Dendritic cell treated with granulocyte-macrophage colony-stimulating factor and Interleukin-4, amounts not matched to agents 40 ng/mL and 50 ng/mL, for 4 days (primary cell): ENCODE measurements around the gene RPS6KB1.
"Not testable (repeated sequence)": the region's sequence is repeated elsewhere in the genome, so short reads cannot be mapped to it uniquely, and the experiment has no call there.

Experiments
- H3K27ac Mint-ChIP-seq: one replicate; pipeline ENCODE4 v1.8.0; 2022; ENCODE audit warnings: mild to moderate bottlenecking, mixed read lengths
- H3K27me3 Mint-ChIP-seq: one replicate; pipeline ENCODE4 v1.8.0; 2022; ENCODE audit warnings: mild to moderate bottlenecking, mixed read lengths
- H3K36me3 Mint-ChIP-seq: one replicate; pipeline ENCODE4 v1.8.0; 2022; ENCODE audit warnings: low read depth, mixed read lengths
- H3K4me1 Mint-ChIP-seq: one replicate; pipeline ENCODE4 v1.8.0; 2022; ENCODE audit warnings: low read depth, mixed read lengths
- H3K4me3 Mint-ChIP-seq: one replicate; pipeline ENCODE4 v1.8.0; 2022; ENCODE audit warnings: mild to moderate bottlenecking, moderate library complexity, mixed read lengths
- H3K9me3 Mint-ChIP-seq: one replicate; pipeline ENCODE4 v1.8.0; 2022; ENCODE audit warnings: mixed read lengths
- intact Hi-C: fragments of 100-400 bp; cut with micrococcal nuclease; formaldehyde crosslinking; loops from one replicate; pipeline ENCODE4 v1.15.0; 2022

RPS6KB1 gene

DNA sequence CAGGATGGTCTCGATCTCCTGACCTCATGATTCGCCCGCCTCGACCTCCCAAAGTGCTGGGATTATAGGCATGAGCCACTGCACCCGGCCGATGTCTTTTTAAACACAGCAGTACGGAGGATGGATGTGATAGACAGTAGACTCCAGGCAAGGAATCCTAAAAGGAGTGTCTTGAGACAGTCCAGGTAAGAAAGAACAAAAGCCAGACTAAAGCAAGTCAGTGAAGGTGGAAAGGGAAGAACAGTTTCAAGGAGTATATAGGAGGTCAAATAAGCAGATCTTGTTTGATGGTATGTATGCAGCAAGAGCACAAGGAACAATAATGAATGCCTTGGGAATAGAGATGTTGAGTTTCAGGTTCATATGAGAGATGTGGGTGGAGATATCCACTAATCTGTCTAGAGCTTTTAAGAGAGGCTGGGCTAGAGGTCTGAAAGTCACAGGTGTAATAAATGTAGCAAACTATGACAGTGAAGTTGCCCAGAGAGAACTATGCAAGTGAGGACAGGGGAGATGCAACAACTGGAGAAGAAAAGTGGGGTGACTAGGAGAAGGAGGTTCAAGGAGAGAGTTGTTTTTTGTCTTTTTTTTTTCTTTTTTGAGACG lies 4.7 kb upstream of the RPS6KB1 start:
- Mint-ChIP-seq H3K27ac (no peak overlapping the region), H3K27me3 (no peaks in the 10 kb centered on the region), H3K4me1 (peaks cover 17% of the 10 kb centered on the region), H3K36me3 (peaks cover 74% of the 10 kb centered on the region), H3K4me3 (no peak overlapping the region), H3K9me3 (no peaks in the 10 kb centered on the region)
- intact Hi-C loops, result no loop called here

DNA sequence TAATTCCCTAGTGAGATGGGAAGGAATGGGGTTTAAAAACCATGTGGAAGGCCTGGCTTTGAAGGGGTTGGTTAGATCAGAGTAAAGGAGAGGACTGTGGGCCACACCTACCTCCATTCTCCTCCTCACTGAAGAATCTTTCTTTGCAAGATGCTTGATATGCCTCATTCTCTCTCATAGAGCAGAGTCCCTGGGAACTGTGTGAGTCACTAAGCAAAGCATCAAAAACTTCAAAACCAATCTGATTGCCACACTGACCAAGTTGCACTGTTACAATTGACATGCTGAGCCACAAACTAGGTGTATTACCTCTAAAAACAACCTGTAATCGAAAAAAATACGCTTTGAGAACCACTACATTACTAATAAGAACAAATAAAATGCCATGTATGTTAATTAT lies 2.2 kb upstream of the RPS6KB1 start:
- no peaks in the 10 kb centered on the region for H3K27me3 Mint-ChIP-seq
- intact Hi-C loops, result no loop called here
- H3K36me3 Mint-ChIP-seq, result peaks cover 60% of the 10 kb centered on the region
- H3K9me3 Mint-ChIP-seq, result no peaks in the 10 kb centered on the region
- H3K4me3 Mint-ChIP-seq, result no peak overlapping the region
- H3K27ac Mint-ChIP-seq, result no peak overlapping the region
- peaks cover 34% of the 10 kb centered on the region for H3K4me1 Mint-ChIP-seq

GRCh38 chr17:59892251-59892923 lies 534 bp upstream of the RPS6KB1 start:
- no peaks in the 10 kb centered on the region for H3K9me3 Mint-ChIP-seq
- peak overlapping the region; percentile 99 for H3K27ac Mint-ChIP-seq
- H3K4me1 Mint-ChIP-seq, result peaks cover 40% of the 10 kb centered on the region
- H3K4me3 Mint-ChIP-seq, result peak overlapping the region; percentile 100
- intact Hi-C loops, result loop anchor here (1.0 kb wide), 1 partner anchor 185 kb away; the partner anchor contains the start of genes PTRH2 and VMP1
- H3K27me3 Mint-ChIP-seq, result no peaks in the 10 kb centered on the region
- peaks cover 51% of the 10 kb centered on the region for H3K36me3 Mint-ChIP-seq

DNA sequence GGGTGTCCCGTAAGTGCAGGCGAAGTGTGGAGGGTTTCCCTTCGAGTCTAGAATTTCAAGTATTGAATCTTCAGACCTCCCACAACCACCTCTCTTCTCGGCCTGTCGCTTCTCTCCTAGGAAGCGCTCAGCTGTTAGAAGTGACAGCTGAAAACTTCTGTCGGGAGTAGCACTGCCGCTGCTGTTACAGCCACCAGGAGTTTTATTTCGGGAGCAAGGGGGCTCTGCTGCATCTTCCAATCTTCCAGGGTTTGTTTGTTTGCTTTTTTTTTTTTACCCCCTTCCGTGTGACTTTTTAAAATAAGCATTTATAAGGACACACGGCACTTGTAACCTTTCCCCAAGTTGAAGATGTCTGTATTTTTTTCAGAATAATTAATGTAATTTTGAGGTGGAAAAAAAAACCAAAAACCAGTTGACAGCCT lies 767 bp downstream of the RPS6KB1 start:
- Mint-ChIP-seq H3K36me3 (peaks cover 38% of the 10 kb centered on the region), H3K27ac (peak overlapping the region; percentile 99), H3K27me3 (no peaks in the 10 kb centered on the region), H3K4me1 (peaks cover 40% of the 10 kb centered on the region), H3K4me3 (peak overlapping the region; percentile 100), H3K9me3 (no peaks in the 10 kb centered on the region)
- intact Hi-C loops, result no loop called here

- no peak overlapping the region for H3K4me3 Mint-ChIP-seq
- H3K27me3 Mint-ChIP-seq, result no peaks in the 10 kb centered on the region
- intact Hi-C loops, result no loop called here
- H3K27ac Mint-ChIP-seq, result no peak overlapping the region
- no peaks in the 10 kb centered on the region for H3K9me3 Mint-ChIP-seq
- peaks cover 26% of the 10 kb centered on the region for H3K4me1 Mint-ChIP-seq
- H3K36me3 Mint-ChIP-seq, result peaks cover 24% of the 10 kb centered on the region
These were observed 4.2 kb downstream of the RPS6KB1 start for GRCh38 chr17:59897090-59897489.

GRCh38 chr17:59899099-59899498 lies 6.2 kb downstream of the RPS6KB1 start:
- H3K9me3 Mint-ChIP-seq, result no peaks in the 10 kb centered on the region
- peaks cover 18% of the 10 kb centered on the region for H3K36me3 Mint-ChIP-seq
- H3K4me3 Mint-ChIP-seq, result no peak overlapping the region
- intact Hi-C loops, result no loop called here
- H3K4me1 Mint-ChIP-seq, result peaks cover 24% of the 10 kb centered on the region
- H3K27me3 Mint-ChIP-seq, result no peaks in the 10 kb centered on the region
- H3K27ac Mint-ChIP-seq, result no peak overlapping the region

GRCh38 chr17:59901604-59902003 lies 8.7 kb downstream of the RPS6KB1 start:
- Mint-ChIP-seq H3K27me3 (no peaks in the 10 kb centered on the region), H3K4me1 (peaks cover 13% of the 10 kb centered on the region)

DNA sequence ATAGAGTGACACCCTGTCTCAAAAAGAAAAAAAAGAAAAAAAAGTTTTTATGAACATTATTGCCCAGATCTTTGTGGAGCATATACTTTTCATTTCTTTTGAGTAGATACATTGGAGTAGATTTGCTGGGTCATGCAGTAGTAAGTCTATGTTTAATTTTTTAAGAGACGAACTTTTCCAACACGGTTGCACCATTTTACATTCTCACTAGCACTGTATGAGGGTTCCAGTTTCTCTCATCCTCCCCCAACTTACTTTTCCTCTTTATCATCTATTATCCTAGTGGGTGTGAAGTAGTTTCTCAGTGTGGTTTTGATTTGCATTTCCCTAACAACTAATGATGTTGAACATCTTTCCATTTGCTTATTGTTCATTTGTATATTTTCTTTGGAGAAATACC lies 10.5 kb downstream of the RPS6KB1 start:
- peaks cover 12% of the 10 kb centered on the region for H3K4me1 Mint-ChIP-seq
- intact Hi-C loops, result no loop called here
- H3K4me3 Mint-ChIP-seq, result no peak overlapping the region
- H3K27me3 Mint-ChIP-seq, result no peaks in the 10 kb centered on the region
- no peak overlapping the region for H3K27ac Mint-ChIP-seq
- H3K36me3 Mint-ChIP-seq, result peaks cover 20% of the 10 kb centered on the region
- no peaks in the 10 kb centered on the region for H3K9me3 Mint-ChIP-seq

More at GRCh38 chr17:59901604-59902003, 8.7 kb downstream of the RPS6KB1 start:
- Mint-ChIP-seq H3K27ac (no peak overlapping the region), H3K4me3 (no peak overlapping the region), H3K36me3 (peaks cover 12% of the 10 kb centered on the region), H3K9me3 (no peaks in the 10 kb centered on the region)
- intact Hi-C loops, result no loop called here

- intact Hi-C loops, result no loop called here
- Mint-ChIP-seq H3K27me3 (no peaks in the 10 kb centered on the region), H3K36me3 (peaks cover 41% of the 10 kb centered on the region), H3K9me3 (no peaks in the 10 kb centered on the region), H3K4me1 (peaks cover 12% of the 10 kb centered on the region), H3K4me3 (no peak overlapping the region), H3K27ac (no peak overlapping the region)
These were observed 14.5 kb downstream of the RPS6KB1 start for GRCh38 chr17:59907467-59907866.

DNA sequence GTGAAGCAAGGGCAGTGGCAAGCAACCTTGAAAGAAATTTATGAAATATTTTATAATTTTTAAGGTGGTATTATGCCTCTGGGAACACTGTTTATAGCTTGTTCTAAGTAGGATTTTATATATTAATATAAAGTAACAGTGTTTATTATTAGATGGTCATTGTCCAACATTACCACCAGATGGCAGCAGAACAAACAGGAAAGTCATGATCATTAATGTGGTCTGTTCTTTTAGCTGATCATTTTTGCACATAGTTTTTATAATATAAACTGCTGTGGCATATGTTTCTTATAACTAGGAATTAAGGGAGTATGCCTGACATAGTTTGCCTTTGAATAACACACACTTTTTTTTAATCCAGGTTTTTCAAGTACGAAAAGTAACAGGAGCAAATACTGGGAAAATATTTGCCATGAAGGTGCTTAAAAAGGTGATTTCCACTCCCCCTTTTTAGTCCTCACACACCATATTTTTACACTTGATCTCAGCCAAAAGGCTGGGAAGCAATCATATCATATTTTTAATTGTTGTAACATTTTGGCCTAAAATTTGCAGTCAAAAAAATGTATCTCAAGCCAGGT lies 21.4 kb downstream of the RPS6KB1 start:
- intact Hi-C loops, result loop anchor here (10.0 kb wide), 1 partner anchor 120 kb away; no protein-coding TSS in a partner anchor
- Mint-ChIP-seq H3K36me3 (peaks cover 85% of the 10 kb centered on the region), H3K4me1 (no peaks in the 10 kb centered on the region), H3K27me3 (no peaks in the 10 kb centered on the region), H3K9me3 (no peaks in the 10 kb centered on the region), H3K4me3 (no peak overlapping the region), H3K27ac (no peak overlapping the region)

- Mint-ChIP-seq H3K36me3 (peaks cover 89% of the 10 kb centered on the region), H3K4me1 (no peaks in the 10 kb centered on the region)
- intact Hi-C loops, result loop anchor here (10.0 kb wide), 1 partner anchor 118 kb away; no protein-coding TSS in a partner anchor
These were observed 23.5 kb downstream of the RPS6KB1 start for GRCh38 chr17:59916446-59916845.

GRCh38 chr17:59920637-59921036 lies 27.7 kb downstream of the RPS6KB1 start:
- H3K27me3 Mint-ChIP-seq, H3K9me3 Mint-ChIP-seq, H3K4me1 Mint-ChIP-seq, intact Hi-C loops, H3K4me3 Mint-ChIP-seq, H3K27ac Mint-ChIP-seq: not testable (repeated sequence)
- peaks cover 95% of the 10 kb centered on the region for H3K36me3 Mint-ChIP-seq

More at GRCh38 chr17:59916446-59916845, 23.5 kb downstream of the RPS6KB1 start:
- no peaks in the 10 kb centered on the region for H3K9me3 Mint-ChIP-seq
- no peak overlapping the region for H3K4me3 Mint-ChIP-seq
- no peaks in the 10 kb centered on the region for H3K27me3 Mint-ChIP-seq
- no peak overlapping the region for H3K27ac Mint-ChIP-seq

- H3K27me3 Mint-ChIP-seq, H3K4me3 Mint-ChIP-seq, intact Hi-C loops, H3K4me1 Mint-ChIP-seq, H3K27ac Mint-ChIP-seq, H3K9me3 Mint-ChIP-seq: not testable (repeated sequence)
- H3K36me3 Mint-ChIP-seq, result peaks cover 98% of the 10 kb centered on the region
These were observed 37.2 kb downstream of the RPS6KB1 start for GRCh38 chr17:59930121-59930520.

DNA sequence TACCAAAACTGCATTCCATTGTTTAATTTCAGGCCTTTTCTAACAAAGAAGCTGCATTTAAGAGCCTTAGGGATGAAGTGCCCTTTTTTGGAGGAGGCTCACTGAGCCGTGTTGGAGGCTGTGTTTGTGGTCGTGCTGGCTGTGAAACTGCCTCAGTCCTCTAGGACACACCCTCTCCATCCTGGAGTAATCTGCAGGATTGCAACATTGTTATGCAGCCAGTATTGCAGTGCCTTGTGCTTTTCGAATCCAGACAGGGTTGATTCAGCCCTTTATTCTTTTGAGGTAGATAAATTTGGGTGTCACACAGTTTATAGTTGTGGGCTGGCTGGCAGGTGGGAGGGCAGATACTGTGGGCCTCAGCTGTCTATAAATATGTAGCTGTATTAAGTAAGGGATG lies 37.8 kb downstream of the RPS6KB1 start:
- H3K4me1 Mint-ChIP-seq, H3K9me3 Mint-ChIP-seq, H3K4me3 Mint-ChIP-seq, intact Hi-C loops, H3K27me3 Mint-ChIP-seq, H3K27ac Mint-ChIP-seq: not testable (repeated sequence)
- H3K36me3 Mint-ChIP-seq, result peaks cover 98% of the 10 kb centered on the region
